ENCODE data around the gene MISP3.

The MISP3 gene

GRCh38 chr19:14085309-14085995 lies 12.9 kb downstream of the MISP3 start, which contains the start of gene C19orf67:
TSS of gene C19orf67 (minus strand) at chr19:14085783. CDS start at chr19:14085627, 156 bp downstream.
- peak within 1 kb of the TSS; percentile 27 for H3K27ac Mint-ChIP-seq
- no peak for DNase-seq (ENCODE audit: low spot score in 2 of 2)

GRCh38 chr19:14086098-14086497 lies 13.5 kb downstream of the MISP3 start:
- H3K27ac Mint-ChIP-seq: no peak overlapping the region

More at GRCh38 chr19:14085309-14085995, 12.9 kb downstream of the MISP3 start, which contains the start of gene C19orf67:
- ATAC-seq: no peak
- H3K4me1 Mint-ChIP-seq: peaks cover 19% of the 10 kb centered on the region
- no peak within 1 kb of the TSS for H3K4me3 Mint-ChIP-seq
- peaks cover 35% of the 10 kb centered on the region for H3K36me3 Mint-ChIP-seq
- H3K9me3 Mint-ChIP-seq: no peaks in the 10 kb centered on the region

GRCh38 chr19:14088634-14089411 lies 16.2 kb downstream of the MISP3 start:
- peak overlapping the region; percentile 94 for H3K4me3 Mint-ChIP-seq
- peaks cover 39% of the 10 kb centered on the region for H3K36me3 Mint-ChIP-seq
- ATAC-seq (no peak), DNase-seq (ENCODE audit: low spot score in 2 of 2) (no peak)
- peaks cover 3% of the 10 kb centered on the region for H3K9me3 Mint-ChIP-seq
- H3K27ac Mint-ChIP-seq: no peak overlapping the region
- peaks cover 25% of the 10 kb centered on the region for H3K4me1 Mint-ChIP-seq

More at GRCh38 chr19:14086098-14086497, 13.5 kb downstream of the MISP3 start:
- DNase-seq (ENCODE audit: low spot score in 2 of 2) (no peak), ATAC-seq (no peak)
- peaks cover 19% of the 10 kb centered on the region for H3K4me1 Mint-ChIP-seq
- no peaks in the 10 kb centered on the region for H3K9me3 Mint-ChIP-seq
- peaks cover 32% of the 10 kb centered on the region for H3K36me3 Mint-ChIP-seq
- no peak overlapping the region for H3K4me3 Mint-ChIP-seq

GRCh38 chr19:14089412-14089661 lies 16.8 kb downstream of the MISP3 start:
- ATAC-seq (no peak), DNase-seq (ENCODE audit: low spot score in 2 of 2) (no peak)
- peaks cover 25% of the 10 kb centered on the region for H3K4me1 Mint-ChIP-seq

GRCh38 chr19:14089662-14090508 lies 17.3 kb downstream of the MISP3 start:
- Mint-ChIP-seq H3K36me3 (peaks cover 39% of the 10 kb centered on the region), H3K4me3 (peak overlapping the region; percentile 94), H3K27ac (peak overlapping the region; percentile 23), H3K4me1 (peaks cover 25% of the 10 kb centered on the region), H3K9me3 (peaks cover 3% of the 10 kb centered on the region)
- DNase-seq (ENCODE audit: low spot score in 2 of 2): peak; percentile 34 to 72
- peak; percentile 38 for ATAC-seq

More at GRCh38 chr19:14089412-14089661, 16.8 kb downstream of the MISP3 start:
- peaks cover 39% of the 10 kb centered on the region for H3K36me3 Mint-ChIP-seq
- peak overlapping the region; percentile 94 for H3K4me3 Mint-ChIP-seq
- peaks cover 3% of the 10 kb centered on the region for H3K9me3 Mint-ChIP-seq
- no peak overlapping the region for H3K27ac Mint-ChIP-seq

- Mint-ChIP-seq H3K36me3 (peaks cover 39% of the 10 kb centered on the region), H3K4me1 (peaks cover 25% of the 10 kb centered on the region), H3K9me3 (peaks cover 3% of the 10 kb centered on the region), H3K27ac (peak within 1 kb of the TSS; percentile 96), H3K4me3 (peak within 1 kb of the TSS; percentile 94)
- DNase-seq (ENCODE audit: low spot score in 2 of 2) (peak in 1 of 2 donors; percentile 79), ATAC-seq (peak; percentile 71)
Observed at GRCh38 chr19:14090509-14091080, 18.0 kb downstream of the MISP3 start, which contains the start of gene SAMD1. TSS of gene SAMD1 (minus strand) at chr19:14090751.

- DNase-seq (ENCODE audit: low spot score in 2 of 2) (peak; percentile 72 to 88), ATAC-seq (peak; percentile 83)
- peaks cover 3% of the 10 kb centered on the region for H3K9me3 Mint-ChIP-seq
Observed at GRCh38 chr19:14091081-14091812, 18.7 kb downstream of the MISP3 start.

GRCh38 chr19:14091813-14092462 lies 19.4 kb downstream of the MISP3 start:
- Mint-ChIP-seq H3K4me1 (peaks cover 25% of the 10 kb centered on the region), H3K27ac (peak overlapping the region; percentile 96), H3K9me3 (peaks cover 3% of the 10 kb centered on the region), H3K4me3 (peak overlapping the region; percentile 94), H3K36me3 (peaks cover 43% of the 10 kb centered on the region)
- peak; percentile 1 for ATAC-seq
- DNase-seq (ENCODE audit: low spot score in 2 of 2): no peak

More at GRCh38 chr19:14091081-14091812, 18.7 kb downstream of the MISP3 start:
- Mint-ChIP-seq H3K4me1 (peaks cover 25% of the 10 kb centered on the region), H3K4me3 (peak overlapping the region; percentile 94), H3K27ac (peak overlapping the region; percentile 96), H3K36me3 (peaks cover 40% of the 10 kb centered on the region)

- H3K27ac Mint-ChIP-seq: no peak overlapping the region
- no peak for DNase-seq (ENCODE audit: low spot score in 2 of 2)
- H3K4me3 Mint-ChIP-seq: no peak overlapping the region
- no peak for ATAC-seq
- H3K9me3 Mint-ChIP-seq: peaks cover 3% of the 10 kb centered on the region
- peaks cover 44% of the 10 kb centered on the region for H3K36me3 Mint-ChIP-seq
- peaks cover 25% of the 10 kb centered on the region for H3K4me1 Mint-ChIP-seq
Observed at GRCh38 chr19:14093117-14093823, 20.7 kb downstream of the MISP3 start.

- H3K36me3 Mint-ChIP-seq: peaks cover 44% of the 10 kb centered on the region
- H3K4me3 Mint-ChIP-seq: no peak overlapping the region
- DNase-seq (ENCODE audit: low spot score in 2 of 2) (no peak), ATAC-seq (no peak)
- no peak overlapping the region for H3K27ac Mint-ChIP-seq
- peaks cover 19% of the 10 kb centered on the region for H3K4me1 Mint-ChIP-seq
- H3K9me3 Mint-ChIP-seq: peaks cover 3% of the 10 kb centered on the region
Observed at GRCh38 chr19:14094854-14095253, 22.3 kb downstream of the MISP3 start.

GRCh38 chr19:14096272-14096992 lies 23.8 kb downstream of the MISP3 start:
- Mint-ChIP-seq H3K9me3 (peaks cover 3% of the 10 kb centered on the region), H3K27ac (peak overlapping the region; percentile 32), H3K4me1 (peaks cover 16% of the 10 kb centered on the region), H3K36me3 (peaks cover 48% of the 10 kb centered on the region), H3K4me3 (no peak overlapping the region)
- no peak for DNase-seq (ENCODE audit: low spot score in 2 of 2)
- ATAC-seq: no peak

GRCh38 chr19:14097532-14098151 lies 25.1 kb downstream of the MISP3 start:
- no peak overlapping the region for H3K4me3 Mint-ChIP-seq
- ATAC-seq (no peak), DNase-seq (ENCODE audit: low spot score in 2 of 2) (no peak)
- H3K4me1 Mint-ChIP-seq: peaks cover 7% of the 10 kb centered on the region
- peaks cover 3% of the 10 kb centered on the region for H3K9me3 Mint-ChIP-seq
- no peak overlapping the region for H3K27ac Mint-ChIP-seq
- peaks cover 42% of the 10 kb centered on the region for H3K36me3 Mint-ChIP-seq
